ENCODE measurements around the gene IFNG-AS1.

Gene IFNG-AS1

DNA sequence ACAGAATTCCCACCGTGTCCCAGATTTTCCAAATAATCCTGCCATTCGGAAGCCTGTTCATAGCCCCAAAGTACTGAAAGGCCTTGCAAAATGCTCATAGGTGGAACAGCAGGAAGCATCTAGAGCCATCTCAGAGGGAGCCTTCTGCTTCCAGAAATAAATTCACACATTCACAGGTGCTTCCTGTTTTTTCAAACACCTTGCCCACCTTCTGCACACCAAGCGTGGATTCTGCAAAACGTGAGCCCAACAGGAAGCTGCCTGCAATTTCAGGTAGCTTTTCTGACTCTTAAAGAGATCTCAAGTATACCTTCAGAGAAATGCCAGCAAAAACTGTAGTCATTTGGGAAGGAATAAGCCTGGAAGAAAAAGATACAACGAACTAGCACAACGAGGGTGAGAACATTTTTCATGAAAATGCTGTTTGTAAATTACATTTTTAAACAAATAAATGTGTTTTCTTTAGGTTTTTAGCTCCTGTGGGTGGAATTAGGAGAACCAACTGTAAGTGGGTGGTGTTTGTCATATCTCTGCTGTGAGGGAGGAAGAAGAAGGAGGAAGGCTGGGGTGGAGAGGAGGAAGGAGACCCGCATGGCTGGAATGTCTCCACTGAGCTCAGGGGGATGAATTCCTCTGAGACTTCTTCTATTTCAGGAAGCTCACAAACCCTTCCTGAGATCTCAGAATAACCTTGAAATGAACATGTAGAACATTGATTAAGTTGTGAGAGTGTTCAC, at the start of gene IFNG-AS1:
IFNG-AS1 (plus strand) TSS at position 264 of the 737 bp plus-strand sequence.
- DNase-seq = peak; percentile 61 to 72

DNA sequence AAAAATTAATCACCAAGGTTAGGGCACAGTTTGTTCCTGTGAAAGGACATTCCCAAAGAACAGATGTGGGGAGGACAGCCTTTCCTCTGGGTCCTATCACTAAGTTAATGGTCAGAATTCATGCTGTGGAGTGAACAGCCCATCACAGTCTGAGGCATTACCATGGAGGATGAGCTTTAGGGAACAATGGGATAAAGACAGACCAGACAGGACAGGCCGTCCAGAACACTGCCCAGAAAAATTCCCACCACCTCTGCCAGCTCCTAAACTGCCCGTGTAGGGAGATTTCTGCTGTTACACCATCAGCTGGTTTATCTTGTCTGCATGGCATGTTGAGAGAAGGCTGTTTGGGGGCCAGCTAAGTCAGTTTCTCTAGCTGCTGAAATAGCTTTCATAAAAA, 49.6 kb upstream of the IFNG-AS1 start:
- no peak for DNase-seq

- no peak for DNase-seq
Observed at GRCh38 chr12:67940780-67941243, 48.4 kb upstream of the IFNG-AS1 start.

- DNase-seq = no peak
Observed at GRCh38 chr12:67942724-67943123, 46.5 kb upstream of the IFNG-AS1 start.

- DNase-seq = peak; percentile 60 to 76
Observed at GRCh38 chr12:67943141-67943892, 45.9 kb upstream of the IFNG-AS1 start.

- no peak for DNase-seq
Observed at GRCh38 chr12:67944093-67944492, 45.2 kb upstream of the IFNG-AS1 start.

- DNase-seq = no peak
Observed at GRCh38 chr12:67952787-67953186, 36.5 kb upstream of the IFNG-AS1 start.

GRCh38 chr12:67957383-67957782, 31.9 kb upstream of the IFNG-AS1 start:
- DNase-seq = no peak

GRCh38 chr12:67958187-67958586, 31.1 kb upstream of the IFNG-AS1 start:
- DNase-seq = no peak

- no peak for DNase-seq
Observed at GRCh38 chr12:67964456-67964855, 24.8 kb upstream of the IFNG-AS1 start.

DNA sequence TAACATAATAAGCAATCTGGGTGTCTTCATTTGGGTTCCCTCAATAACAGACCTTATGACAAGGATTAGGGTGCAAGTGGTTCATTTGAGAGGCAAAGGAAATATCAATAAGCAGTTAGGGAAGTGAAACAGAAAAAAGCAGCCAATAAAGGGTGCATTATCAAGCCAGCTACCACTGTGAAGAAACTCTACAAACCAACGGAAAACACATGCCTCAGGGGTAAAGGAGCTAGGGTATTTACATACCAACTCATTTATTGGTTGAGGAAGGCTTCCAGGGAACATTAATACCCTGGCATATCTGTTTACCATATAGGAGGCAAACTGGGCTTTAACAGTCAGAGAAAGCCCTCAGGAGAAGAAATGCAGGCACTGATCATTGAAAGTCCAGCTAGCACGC, 22.7 kb upstream of the IFNG-AS1 start:
- DNase-seq = no peak

DNA sequence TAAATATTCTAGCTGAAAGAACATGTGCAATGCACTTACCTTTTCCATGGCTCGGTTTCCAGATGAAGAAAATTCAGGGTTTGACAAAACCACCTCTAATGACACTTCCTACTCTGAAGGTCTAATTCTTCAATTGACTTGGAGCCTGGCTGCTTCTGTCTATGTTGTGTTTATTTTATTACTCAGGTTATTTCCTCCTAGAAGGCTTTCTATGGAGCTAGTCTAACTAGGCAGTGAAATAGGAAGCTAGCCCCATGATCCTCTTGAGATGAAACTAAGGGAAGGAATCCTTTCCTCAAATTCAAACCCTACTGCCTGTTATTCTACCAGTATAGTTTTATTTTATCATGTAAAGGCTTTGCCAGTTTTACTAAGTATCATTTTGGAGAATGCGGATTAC, 20.9 kb upstream of the IFNG-AS1 start:
- no peak for DNase-seq

DNA sequence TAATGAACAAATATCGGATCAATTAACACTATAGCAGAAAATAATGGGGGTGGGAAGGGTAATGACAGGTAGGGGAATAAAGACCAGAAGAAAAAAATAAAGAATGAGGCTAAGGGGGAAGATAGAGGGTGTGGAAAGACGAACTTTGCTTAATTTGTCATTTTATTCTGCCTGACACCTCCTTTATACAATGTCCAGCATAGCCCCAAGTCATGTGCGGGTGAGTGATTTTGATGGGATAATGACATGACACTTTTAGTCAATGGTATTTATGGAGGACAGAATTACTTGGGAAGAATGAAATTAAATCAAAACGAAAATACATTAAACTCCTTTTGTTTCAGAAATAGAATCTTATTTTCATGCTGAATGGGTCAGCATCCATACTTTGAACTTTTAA, 20.5 kb upstream of the IFNG-AS1 start:
- DNase-seq = no peak

DNA sequence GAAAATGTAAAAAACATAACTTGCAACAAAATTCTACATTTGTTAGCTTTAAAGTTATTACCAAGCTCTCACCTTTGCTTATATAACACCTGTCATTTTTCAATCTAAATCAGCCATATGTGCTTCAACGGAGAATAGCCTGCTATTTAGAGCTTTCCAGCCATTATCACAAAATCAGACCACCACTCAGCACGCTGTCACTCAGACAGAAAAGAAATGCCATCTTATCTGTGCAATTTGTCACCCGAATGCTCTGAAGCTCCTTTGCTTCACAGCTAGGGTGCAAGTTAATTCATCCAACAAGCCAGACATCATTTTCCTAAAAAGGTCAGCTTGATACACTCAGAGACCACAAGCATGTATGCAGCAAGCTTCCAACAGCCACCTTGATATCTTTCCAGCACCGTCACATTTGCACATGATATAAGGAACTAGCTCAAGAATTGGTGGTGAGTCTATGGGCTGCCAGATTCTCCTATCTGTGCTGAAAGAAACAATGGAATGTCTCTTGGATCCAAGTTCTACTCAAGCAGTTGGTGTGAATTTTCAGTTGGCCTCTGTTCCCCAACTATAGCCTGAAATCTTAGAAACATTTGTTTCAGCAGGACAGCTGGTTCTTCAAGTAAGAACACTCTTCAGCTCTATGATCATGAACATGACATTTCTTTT, 20.0 kb upstream of the IFNG-AS1 start:
- DNase-seq = no peak

- no peak for DNase-seq
Observed at GRCh38 chr12:67977668-67978067, 11.6 kb upstream of the IFNG-AS1 start.

- no peak for DNase-seq
Observed at GRCh38 chr12:67980391-67980790, 8.9 kb upstream of the IFNG-AS1 start.

DNA sequence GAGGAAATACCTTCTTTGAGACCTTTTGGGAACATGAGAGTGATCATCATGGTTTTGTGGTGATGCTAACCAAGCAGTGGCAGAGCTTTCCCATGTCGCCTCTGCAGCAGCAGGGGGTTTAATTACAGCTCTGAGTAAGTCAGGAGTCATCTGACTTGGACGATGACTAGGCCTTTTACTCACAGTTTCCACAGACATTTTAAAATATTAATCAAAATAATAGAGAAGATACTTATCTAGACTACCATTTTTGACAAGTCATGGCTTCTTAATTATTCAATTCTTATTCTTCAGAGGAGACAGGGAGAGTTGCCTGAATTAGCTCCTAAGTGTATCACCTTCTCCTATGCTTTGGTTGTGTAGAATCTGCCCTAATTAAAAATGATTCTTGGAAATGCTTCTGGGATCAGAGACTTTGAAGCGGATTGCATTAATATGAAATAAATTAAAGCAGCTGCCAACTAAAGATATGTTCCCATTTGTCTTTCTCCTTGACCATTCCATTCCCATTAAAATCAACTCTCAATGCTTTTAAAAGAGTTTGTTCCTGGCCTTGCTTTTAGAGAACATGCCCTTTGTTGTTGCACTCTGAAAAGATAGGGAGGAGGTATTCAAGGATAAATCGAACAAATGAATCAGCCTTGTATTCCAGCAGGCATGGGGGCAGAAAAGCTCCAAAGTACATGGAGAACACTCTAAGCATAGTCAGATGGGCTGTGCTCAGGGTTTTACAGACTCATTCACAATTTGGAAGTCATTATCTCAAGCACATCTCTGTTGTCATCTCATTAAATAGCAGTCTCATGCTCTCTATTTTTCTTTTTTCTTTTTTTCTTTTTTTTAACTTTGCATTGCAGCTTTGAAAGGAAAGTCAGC, 7.7 kb upstream of the IFNG-AS1 start:
- no peak for DNase-seq

DNA sequence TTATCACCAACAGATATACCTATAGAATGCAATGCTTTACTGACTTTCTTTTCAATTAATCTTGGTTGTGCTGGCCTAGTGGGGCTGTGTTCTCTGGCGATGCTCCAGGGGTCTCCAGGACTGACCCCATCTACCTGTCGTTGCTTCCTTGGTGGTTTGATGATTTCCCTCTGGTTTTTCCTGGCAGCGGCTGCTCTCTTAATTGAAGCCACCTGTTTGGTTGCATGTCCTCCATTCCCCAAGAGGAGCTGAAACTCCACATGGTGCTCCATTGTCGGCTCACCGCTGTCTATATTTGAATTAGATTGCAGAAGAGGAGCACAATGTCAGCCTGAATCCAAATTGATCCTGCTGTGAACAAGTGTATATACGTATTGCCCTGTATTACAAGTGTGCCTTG, 7.1 kb upstream of the IFNG-AS1 start:
- DNase-seq = no peak

DNA sequence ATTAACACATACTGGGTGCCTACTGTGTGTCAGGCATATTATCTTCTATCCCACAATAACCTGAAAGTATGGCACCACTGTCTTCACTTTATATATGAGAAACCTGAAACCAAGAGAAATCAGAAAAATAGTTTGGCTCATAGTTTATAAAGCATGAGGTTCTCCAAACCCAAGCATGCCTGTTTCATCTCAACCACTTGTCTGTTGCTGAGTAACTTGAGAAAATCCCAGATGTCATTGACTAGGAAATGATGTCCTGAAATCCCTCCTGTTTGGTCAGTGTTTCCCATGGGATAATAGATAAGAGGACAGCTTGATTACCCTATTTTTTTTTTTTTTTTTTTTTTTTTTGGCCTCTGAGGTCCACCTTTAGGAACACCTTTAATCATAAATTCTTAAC, 2.6 kb upstream of the IFNG-AS1 start:
- no peak for DNase-seq

DNA sequence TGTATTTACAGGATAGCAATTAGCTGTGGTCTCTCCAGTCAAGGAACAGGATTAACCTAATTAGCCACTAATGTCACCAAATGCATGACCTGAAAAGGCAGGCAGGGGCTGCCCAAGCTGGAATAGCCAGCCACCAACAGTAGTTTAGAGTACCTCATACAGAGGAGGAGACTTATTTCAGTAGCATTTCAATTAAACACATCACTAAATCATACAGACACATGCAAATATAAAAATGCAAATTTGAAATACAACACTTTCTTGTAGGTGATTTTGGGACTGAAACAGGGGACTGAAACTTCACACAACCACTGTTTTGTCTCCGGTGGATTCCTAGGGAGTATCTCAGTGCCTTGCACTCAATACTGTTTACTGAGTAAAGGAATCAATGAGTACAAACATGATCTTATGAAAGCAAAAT, 636 bp upstream of the IFNG-AS1 start:
- no peak for DNase-seq

DNA sequence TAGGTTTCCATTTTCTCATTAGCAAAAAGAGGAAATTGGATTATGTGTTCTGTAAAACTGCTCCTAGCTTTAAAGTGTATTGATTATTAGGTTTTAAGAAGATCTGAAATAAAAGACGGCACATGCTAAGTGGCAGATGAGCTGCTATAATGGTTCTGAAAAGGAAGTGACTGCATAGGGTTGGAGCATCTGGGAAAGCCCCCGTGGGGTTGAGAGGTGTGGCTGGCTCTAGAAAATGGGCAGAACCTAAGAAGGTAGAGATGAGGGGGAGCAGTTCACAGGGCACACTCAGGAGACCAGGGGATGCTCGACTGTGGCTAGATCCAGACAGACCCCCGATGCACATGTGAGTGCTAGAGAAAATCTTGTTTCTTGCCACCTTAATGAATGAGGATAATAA, 1.9 kb downstream of the IFNG-AS1 start:
- DNase-seq = peak; percentile 61 to 67

DNA sequence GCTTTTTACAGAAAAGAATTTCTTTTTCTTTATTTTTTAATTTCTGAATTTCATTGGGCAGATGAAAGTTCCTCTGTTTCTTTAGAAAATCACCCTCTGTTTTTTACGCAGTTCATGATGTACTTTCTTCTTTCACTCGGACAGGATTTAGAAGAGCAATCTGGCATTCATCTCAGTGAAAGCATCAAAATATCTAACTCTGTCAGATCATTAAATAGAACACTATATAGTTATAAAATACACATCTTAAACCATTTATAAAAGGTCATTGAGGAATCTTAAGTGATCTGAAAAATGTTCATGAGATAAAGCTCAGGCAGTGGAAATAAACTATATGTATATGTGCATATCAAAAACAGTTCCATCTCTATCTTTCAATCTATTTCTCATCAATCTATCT, 3.9 kb downstream of the IFNG-AS1 start:
- DNase-seq = no peak

- DNase-seq = no peak
Observed at GRCh38 chr12:67994046-67994445, 4.8 kb downstream of the IFNG-AS1 start.
